Testis (tissue), 2 donors: ENCODE measurements around the gene ABCA3.

Experiments used
- CTCF ChIP-seq, 3 experiments: fragments of 450-650 bp in 2 of 3; fragments of 200-600 bp in 1 of 3; sonication (generic) in 1 of 3; IDR thresholded peaks; one replicate each; pipeline ENCODE4 v1.5.1; 2016 to 2019; ENCODE audit warnings: antibody characterized with exemption in 3 of 3, mild to moderate bottlenecking in 2 of 3, moderate library complexity in 1 of 3
- POLR2A ChIP-seq: fragments of 450-650 bp; IDR thresholded peaks from one replicate; pipeline ENCODE4 v1.6.1; 2017; ENCODE audit warnings: antibody characterized with exemption, mild to moderate bottlenecking, moderate library complexity

- TF ChIP-seq CTCF (IDR thresholded peaks at IDR 0.05) (no peak), POLR2A (no peak)
Observed at GRCh38 chr16:2339521-2340484, 725 bp downstream of the ABCA3 start.
